Smooth muscle cell (in vitro differentiated cells): ENCODE results near the gene C1orf226. TPM values are rescaled to one million over a fixed set of nuclear protein-coding genes. Genes with fewer than 3 reads are reported as not detected.
A peak's percentile ranks its signal among the peaks of the same experiment; 100 is the strongest.

ENCODE experiments used
- DNase-seq: peaks from one replicate; lab custom pipeline; 2025; ENCODE audit not compliant: unreplicated experiment; lab: John Stamatoyannopoulos, UW
- H2AFZ ChIP-seq: fragments of 200-600 bp; sonication (generic); 2 replicates; pipeline ENCODE4 v1.6.0; 2016; ENCODE audit warnings: antibody characterized with exemption, low read depth, mild to moderate bottlenecking
- H3F3A ChIP-seq: fragments of 200-600 bp; sonication (generic); 2 replicates; pipeline ENCODE4 v1.6.0; 2017; ENCODE audit warnings: antibody characterized with exemption, low read depth
- H3K27ac ChIP-seq: fragments of 200-600 bp; sonication (generic); 2 replicates; pipeline ENCODE4 v1.5.1; 2016; ENCODE audit warnings: low read depth, mild to moderate bottlenecking
- H3K27me3 ChIP-seq: fragments of 200-600 bp; sonication (generic); 2 replicates; pipeline ENCODE4 v1.6.1; 2016; ENCODE audit warnings: low read depth, mild to moderate bottlenecking
- H3K36me3 ChIP-seq: fragments of 200-600 bp; sonication (generic); 2 replicates; pipeline ENCODE4 v1.5.1; 2016; ENCODE audit warnings: low read depth
- H3K4me1 ChIP-seq: fragments of 200-600 bp; sonication (generic); 2 replicates; pipeline ENCODE4 v1.5.1; 2016; ENCODE audit warnings: low read depth
- H3K4me2 ChIP-seq: fragments of 200-600 bp; sonication (generic); 2 replicates; pipeline ENCODE4 v1.6.0; 2016; ENCODE audit warnings: mild to moderate bottlenecking
- H3K4me3 ChIP-seq: fragments of 200-600 bp; sonication (generic); 2 replicates; pipeline ENCODE4 v1.5.1; 2016; ENCODE audit warnings: mild to moderate bottlenecking
- H3K79me2 ChIP-seq: fragments of 200-600 bp; sonication (generic); 2 replicates; pipeline ENCODE4 v1.6.0; 2016; ENCODE audit warnings: low read depth, mild to moderate bottlenecking
- H3K9ac ChIP-seq: fragments of 200-600 bp; sonication (generic); 2 replicates; pipeline ENCODE4 v1.6.0; 2016; ENCODE audit warnings: low read depth
- H3K9me3 ChIP-seq: fragments of 200-600 bp; sonication (generic); replicated peaks from 2 replicates; pipeline ENCODE4 v1.5.1; 2016; ENCODE audit warnings: low read depth
- H4K20me1 ChIP-seq: fragments of 200-600 bp; sonication (generic); 2 replicates; pipeline ENCODE4 v1.6.0; 2016; ENCODE audit warnings: low read depth
- CTCF ChIP-seq: fragments of 200-600 bp; sonication (generic); IDR thresholded peaks from 2 replicates; pipeline ENCODE4 v1.5.1; 2017; ENCODE audit warnings: borderline replicate concordance, mild to moderate bottlenecking, antibody characterized with exemption; ENCODE audit not compliant: insufficient read depth, poor library complexity, severe bottlenecking
- WGBS: methylation state at CpG from one replicate; pipeline ENCODE4 v1.1.7; 2016; ENCODE audit warnings: low lambda C conversion rate; 5-methylcytosine and 5-hydroxymethylcytosine counted together
- polyA plus RNA-seq: library from polyadenylated mRNA; unstranded; fragments of >200 nt; fragmentation: Nextera tagmentation; extraction: Ambion mirVana; gene quantifications from 2 replicates; pipeline ENCODE4 v1.2.1, GENCODE V29; 2016
- total RNA-seq: library from RNA; depleted of rRNA; stranded (reverse); fragments of >200 nt; gene quantifications from 2 replicates; pipeline ENCODE4 v1.2.3, GENCODE V29; 2014

The C1orf226 gene
- total and polyA plus RNA-seq, 2 experiments from 2014 or later = 0.39 to 1.2 TPM

GRCh38 chr1:162353702-162354101 is 27.8 kb upstream of the C1orf226 start:
- 82% methylated on average over 5 of the region's 5 CpGs for WGBS
- no peak for TF ChIP-seq CTCF

GRCh38 chr1:162357681-162358266 is 23.8 kb upstream of the C1orf226 start:
- Histone ChIP-seq H3K9ac (no peak overlapping the region), H3K9me3 (no peaks in the 10 kb centered on the region), H3K4me2 (no peak overlapping the region), H3K4me3 (no peak overlapping the region), H3K27me3 (no peaks in the 10 kb centered on the region), H3K27ac (no peak overlapping the region), H3K4me1 (no peaks in the 10 kb centered on the region), H3K79me2 (no peaks in the 10 kb centered on the region), H3K36me3 (no peaks in the 10 kb centered on the region), H2AFZ (no peak overlapping the region), H3F3A (no peaks in the 10 kb centered on the region), H4K20me1 (no peaks in the 10 kb centered on the region)
- WGBS = 48% methylated on average over 5 of the region's 5 CpGs
- TF ChIP-seq CTCF = peak; percentile 59
- DNase-seq = no peak

More at GRCh38 chr1:162353702-162354101, 27.8 kb upstream of the C1orf226 start:
- Histone ChIP-seq H3K4me2 (no peak overlapping the region), H3K4me1 (peaks cover 5% of the 10 kb centered on the region), H4K20me1 (no peaks in the 10 kb centered on the region), H3K36me3 (no peaks in the 10 kb centered on the region), H3K4me3 (no peak overlapping the region), H3K9me3 (no peaks in the 10 kb centered on the region), H3K9ac (no peak overlapping the region), H3K27me3 (no peaks in the 10 kb centered on the region), H3K79me2 (no peaks in the 10 kb centered on the region), H3K27ac (no peak overlapping the region), H3F3A (no peaks in the 10 kb centered on the region), H2AFZ (no peak overlapping the region)
- no peak for DNase-seq

GRCh38 chr1:162358928-162359327 is 22.6 kb upstream of the C1orf226 start:
- no peaks in the 10 kb centered on the region for H3K27me3 ChIP-seq

More at GRCh38 chr1:162358928-162359327, 22.6 kb upstream of the C1orf226 start:
- Histone ChIP-seq H3K9ac (no peak overlapping the region), H3K9me3 (no peaks in the 10 kb centered on the region), H3K79me2 (no peaks in the 10 kb centered on the region), H3F3A (no peaks in the 10 kb centered on the region), H4K20me1 (no peaks in the 10 kb centered on the region), H3K4me1 (no peaks in the 10 kb centered on the region), H3K4me2 (no peak overlapping the region), H3K4me3 (no peak overlapping the region), H2AFZ (no peak overlapping the region), H3K36me3 (no peaks in the 10 kb centered on the region), H3K27ac (no peak overlapping the region)
- WGBS = 87% methylated on average over 1 of the region's 1 CpG
- TF ChIP-seq CTCF = no peak
- DNase-seq = no peak
